Neural progenitor cell (in vitro differentiated cells): ENCODE data around the gene KANTR.
"Not testable (repeated sequence)": the region's sequence is repeated elsewhere in the genome, so short reads cannot be mapped to it uniquely, and the experiment has no call there.

Experiments used
- EZH2 ChIP-seq: fragments of 200-600 bp; sonication (generic); IDR thresholded peaks from 2 replicates; pipeline ENCODE4 v1.6.1; 2017; ENCODE audit warnings: antibody characterized with exemption, mild to moderate bottlenecking, moderate library complexity
- EZH2phosphoT487 ChIP-seq: fragments of 200-600 bp; sonication (generic); IDR thresholded peaks from 2 replicates; pipeline ENCODE4 v1.6.1; 2017; ENCODE audit warnings: antibody characterized with exemption
- TF ChIP-seq, protein P1 (sequence below): fragments of 200-600 bp; sonication (generic); IDR thresholded peaks from 2 replicates; pipeline ENCODE4 v1.5.1; 2017; ENCODE audit warnings: antibody characterized with exemption, mild to moderate bottlenecking

DNA sequence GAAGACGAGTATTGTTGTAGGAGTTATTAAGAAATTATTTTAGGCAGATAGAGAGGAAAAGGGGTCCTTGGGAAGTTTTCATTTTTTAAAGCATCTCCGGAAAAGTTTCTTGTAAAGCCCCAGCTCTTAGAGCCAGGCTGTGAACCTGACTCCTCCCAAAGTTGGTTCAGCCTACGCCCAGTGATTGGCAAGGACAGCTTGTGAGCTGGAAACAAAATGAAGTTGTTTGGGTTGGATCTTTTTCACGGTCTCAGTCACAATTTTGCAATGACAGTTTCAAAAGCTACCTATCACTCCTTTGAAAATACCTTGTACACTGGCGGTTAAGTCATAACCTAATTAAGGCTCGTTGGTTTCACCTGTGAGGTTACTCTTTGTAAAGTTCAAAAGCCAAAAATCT lies 70.6 kb downstream of the KANTR start:
- TF ChIP-seq, protein P1, sequence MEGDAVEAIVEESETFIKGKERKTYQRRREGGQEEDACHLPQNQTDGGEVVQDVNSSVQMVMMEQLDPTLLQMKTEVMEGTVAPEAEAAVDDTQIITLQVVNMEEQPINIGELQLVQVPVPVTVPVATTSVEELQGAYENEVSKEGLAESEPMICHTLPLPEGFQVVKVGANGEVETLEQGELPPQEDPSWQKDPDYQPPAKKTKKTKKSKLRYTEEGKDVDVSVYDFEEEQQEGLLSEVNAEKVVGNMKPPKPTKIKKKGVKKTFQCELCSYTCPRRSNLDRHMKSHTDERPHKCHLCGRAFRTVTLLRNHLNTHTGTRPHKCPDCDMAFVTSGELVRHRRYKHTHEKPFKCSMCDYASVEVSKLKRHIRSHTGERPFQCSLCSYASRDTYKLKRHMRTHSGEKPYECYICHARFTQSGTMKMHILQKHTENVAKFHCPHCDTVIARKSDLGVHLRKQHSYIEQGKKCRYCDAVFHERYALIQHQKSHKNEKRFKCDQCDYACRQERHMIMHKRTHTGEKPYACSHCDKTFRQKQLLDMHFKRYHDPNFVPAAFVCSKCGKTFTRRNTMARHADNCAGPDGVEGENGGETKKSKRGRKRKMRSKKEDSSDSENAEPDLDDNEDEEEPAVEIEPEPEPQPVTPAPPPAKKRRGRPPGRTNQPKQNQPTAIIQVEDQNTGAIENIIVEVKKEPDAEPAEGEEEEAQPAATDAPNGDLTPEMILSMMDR, result not testable (repeated sequence)
- TF ChIP-seq EZH2, EZH2phosphoT487: not testable (repeated sequence)
